Tibial nerve (tissue), 4 donors: ENCODE measurements around the gene VSX1. TPM values are rescaled to one million over a fixed set of nuclear protein-coding genes. Genes with fewer than 3 reads are reported as not detected.

Experiments used
- DNase-seq, 2 donors: peaks; one replicate each; pipeline ENCODE4 v3.0.0-alpha.2; 2019; ENCODE audit warnings: low spot score in 2 of 2
- H3K27ac ChIP-seq, 4 donors: fragments of 200-600 bp; sonication (generic) in 3 of 4; one replicate each; pipeline ENCODE4 v1.5.1; 2017 to 2019; ENCODE audit warnings: mild to moderate bottlenecking in 1 of 4
- H3K27me3 ChIP-seq, 2 donors: fragments of 200-600 bp; sonication (generic) in 1 of 2; one replicate each; pipeline versions ENCODE4 v1.5.1 to v1.6.0; 2017 to 2019
- H3K36me3 ChIP-seq, 3 donors: fragments of 200-600 bp; sonication (generic); one replicate each; pipeline ENCODE4 v1.5.1; 2018 to 2019
- H3K4me1 ChIP-seq, 4 donors: fragments of 200-600 bp; sonication (generic) in 3 of 4; one replicate each; pipeline ENCODE4 v1.5.1; 2017 to 2019
- H3K4me3 ChIP-seq, 4 donors: fragments of 200-600 bp; sonication (generic) in 3 of 4; one replicate each; pipeline ENCODE4 v1.5.1; 2017 to 2019; ENCODE audit warnings: mild to moderate bottlenecking in 1 of 4, moderate library complexity in 1 of 4
- H3K9me3 ChIP-seq, 4 donors: fragments of 200-600 bp; sonication (generic) in 3 of 4; one replicate each; pipeline ENCODE4 v1.5.1; 2017 to 2019
- EP300 ChIP-seq, 2 donors: sonication (generic); formaldehyde crosslinking; IDR thresholded peaks; one replicate each; pipeline ENCODE4 v1.6.1; 2017; ENCODE audit warnings: antibody characterized with exemption in 2 of 2, mild to moderate bottlenecking in 1 of 2
- POLR2A ChIP-seq, 2 donors: fragments of 450-650 bp; IDR thresholded peaks; one replicate each; pipeline ENCODE4 v1.6.1; 2017; ENCODE audit warnings: antibody characterized with exemption in 2 of 2, mild to moderate bottlenecking in 2 of 2, moderate library complexity in 2 of 2
- WGBS, 2 donors: methylation state at CpG; one replicate each; pipeline ENCODE4 v1.1.5; 2018; 5-methylcytosine and 5-hydroxymethylcytosine counted together
- total RNA-seq, 4 donors: library from RNA; depleted of rRNA; stranded (reverse); fragments of >200 nt; gene quantifications; one replicate each; pipeline ENCODE4 v1.1.0, GENCODE V29; 2016
- TF ChIP-seq, protein P1 (sequence below), 5 experiments: fragments of 200-600 bp in 3 of 5; fragments of 450-650 bp in 2 of 5; sonication (generic) in 3 of 5; IDR thresholded peaks; one replicate each; pipeline ENCODE4 v1.5.1; 2016 to 2019; ENCODE audit warnings: antibody characterized with exemption in 5 of 5, mild to moderate bottlenecking in 3 of 5, moderate library complexity in 2 of 5

Gene VSX1
- total RNA-seq, 4 donors from 2014 or later = not detected

DNA sequence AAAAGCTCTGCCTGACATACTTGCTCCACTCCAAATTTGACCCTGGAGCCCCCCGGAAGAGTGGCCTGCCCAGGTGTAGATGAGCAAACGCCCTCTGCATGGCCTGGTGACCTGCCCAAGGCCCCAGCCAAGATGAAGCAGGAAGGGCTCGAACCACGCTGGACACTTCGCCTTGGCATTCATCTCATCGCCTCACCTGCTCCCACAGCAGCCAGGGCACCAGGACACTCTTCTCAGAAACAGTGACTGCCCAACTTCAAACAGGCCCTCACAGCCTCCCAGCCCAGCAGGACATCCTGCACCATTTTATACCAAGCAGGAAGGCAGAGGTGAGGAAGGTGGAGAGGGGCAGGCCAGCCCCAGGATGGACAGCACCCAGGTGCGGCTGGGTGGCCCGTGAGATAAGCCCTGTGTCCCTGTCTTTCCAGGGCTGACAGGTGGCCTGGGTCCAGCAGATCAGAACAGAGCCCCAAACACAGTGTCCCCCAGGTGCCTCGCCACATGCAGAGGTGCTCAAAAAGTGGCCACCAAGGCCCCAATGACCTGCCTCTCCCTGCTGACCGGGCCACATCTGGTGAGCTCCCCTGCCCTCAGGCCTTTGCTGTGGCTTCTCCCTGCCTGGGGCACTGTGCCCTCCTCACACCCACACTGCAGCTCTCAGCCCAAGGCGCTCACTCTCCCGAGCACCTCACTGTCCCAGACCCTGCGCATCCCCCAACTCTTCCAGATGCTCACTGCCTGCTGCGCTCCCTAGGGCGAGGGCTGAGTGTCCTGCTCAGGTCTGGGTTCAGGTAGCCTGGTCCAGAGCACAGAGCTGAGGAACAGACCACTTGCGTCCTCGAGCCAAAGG is 31.2 kb downstream of the VSX1 start:
- Histone ChIP-seq H3K27me3 (no peaks in the 10 kb centered on the region), H3K9me3 (no peaks in the 10 kb centered on the region), H3K36me3 (peaks cover 3 to 19% (median 16%) of the 10 kb centered on the region in 3 donors), H3K4me1 (peaks cover 5 to 80% (median 66%) of the 10 kb centered on the region in 4 donors), H3K27ac (peak overlapping the region in 3 of 4 donors; percentile 24 to 96 (median 95)), H3K4me3 (no peak overlapping the region)
- 88 to 93% methylated on average over 11 to 16 of the region's 17 CpGs for WGBS, 2 donors
- no peak for TF ChIP-seq POLR2A (IDR thresholded peaks at IDR 0.05)
- TF ChIP-seq, protein P1, sequence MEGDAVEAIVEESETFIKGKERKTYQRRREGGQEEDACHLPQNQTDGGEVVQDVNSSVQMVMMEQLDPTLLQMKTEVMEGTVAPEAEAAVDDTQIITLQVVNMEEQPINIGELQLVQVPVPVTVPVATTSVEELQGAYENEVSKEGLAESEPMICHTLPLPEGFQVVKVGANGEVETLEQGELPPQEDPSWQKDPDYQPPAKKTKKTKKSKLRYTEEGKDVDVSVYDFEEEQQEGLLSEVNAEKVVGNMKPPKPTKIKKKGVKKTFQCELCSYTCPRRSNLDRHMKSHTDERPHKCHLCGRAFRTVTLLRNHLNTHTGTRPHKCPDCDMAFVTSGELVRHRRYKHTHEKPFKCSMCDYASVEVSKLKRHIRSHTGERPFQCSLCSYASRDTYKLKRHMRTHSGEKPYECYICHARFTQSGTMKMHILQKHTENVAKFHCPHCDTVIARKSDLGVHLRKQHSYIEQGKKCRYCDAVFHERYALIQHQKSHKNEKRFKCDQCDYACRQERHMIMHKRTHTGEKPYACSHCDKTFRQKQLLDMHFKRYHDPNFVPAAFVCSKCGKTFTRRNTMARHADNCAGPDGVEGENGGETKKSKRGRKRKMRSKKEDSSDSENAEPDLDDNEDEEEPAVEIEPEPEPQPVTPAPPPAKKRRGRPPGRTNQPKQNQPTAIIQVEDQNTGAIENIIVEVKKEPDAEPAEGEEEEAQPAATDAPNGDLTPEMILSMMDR (IDR thresholded peaks at IDR 0.05) = no peak
- TF ChIP-seq EP300 (IDR thresholded peaks at IDR 0.05) = no peak
- peak in 1 of 2 donors; percentile 7 for DNase-seq

DNA sequence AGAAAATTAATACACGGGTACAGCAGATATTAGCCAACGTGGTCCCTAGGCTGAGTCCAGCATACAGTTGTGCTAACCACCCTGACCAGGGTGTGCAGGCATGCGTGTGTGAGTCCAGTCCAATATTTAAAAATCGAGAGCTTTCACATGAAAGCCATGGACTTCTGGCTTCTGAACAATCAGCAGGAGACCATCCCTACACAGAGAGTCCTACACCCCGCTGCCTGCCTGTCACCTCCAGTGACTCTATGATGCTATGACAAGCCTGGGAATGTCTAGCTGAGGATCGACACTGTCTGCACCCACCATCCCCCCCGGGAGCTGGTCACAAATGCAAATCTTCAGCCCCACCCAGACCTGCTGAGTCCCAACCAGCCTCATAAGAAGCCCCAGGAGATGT is 31.9 kb downstream of the VSX1 start:
- peak overlapping the region in 3 of 4 donors; percentile 24 to 96 (median 95) for H3K27ac ChIP-seq
- H3K27me3 ChIP-seq = no peaks in the 10 kb centered on the region
- WGBS, 2 donors = 61 to 64% methylated on average over 7 of the region's 7 CpGs
- H3K36me3 ChIP-seq = peaks cover 3 to 26% (median 16%) of the 10 kb centered on the region in 3 donors
- H3K4me3 ChIP-seq = no peak overlapping the region
- peaks cover 5 to 79% (median 63%) of the 10 kb centered on the region in 4 donors for H3K4me1 ChIP-seq
- TF ChIP-seq EP300 (IDR thresholded peaks at IDR 0.05) (no peak), POLR2A (IDR thresholded peaks at IDR 0.05) (no peak)
- TF ChIP-seq, protein P1 (IDR thresholded peaks at IDR 0.05) = no peak
- no peaks in the 10 kb centered on the region for H3K9me3 ChIP-seq
- peak in 1 of 2 donors; percentile 3 for DNase-seq

- Histone ChIP-seq H3K27ac (peak overlapping the region in 3 of 4 donors; percentile 24 to 96 (median 95)), H3K4me1 (peaks cover 5 to 79% (median 60%) of the 10 kb centered on the region in 4 donors), H3K4me3 (no peak overlapping the region), H3K36me3 (peaks cover 3 to 32% (median 16%) of the 10 kb centered on the region in 3 donors), H3K27me3 (no peaks in the 10 kb centered on the region), H3K9me3 (no peaks in the 10 kb centered on the region)
- peak in 1 of 2 donors; percentile 12 for DNase-seq
- peak in 1 of 2 donors; percentile 6 for TF ChIP-seq EP300 (IDR thresholded peaks at IDR 0.05)
- TF ChIP-seq, protein P1 (IDR thresholded peaks at IDR 0.05) = no peak
- TF ChIP-seq POLR2A (IDR thresholded peaks at IDR 0.05) = no peak
- 61 to 66% methylated on average over 16 of the region's 16 CpGs for WGBS, 2 donors
Observed at GRCh38 chr20:25049261-25050060, 32.5 kb downstream of the VSX1 start.

DNA sequence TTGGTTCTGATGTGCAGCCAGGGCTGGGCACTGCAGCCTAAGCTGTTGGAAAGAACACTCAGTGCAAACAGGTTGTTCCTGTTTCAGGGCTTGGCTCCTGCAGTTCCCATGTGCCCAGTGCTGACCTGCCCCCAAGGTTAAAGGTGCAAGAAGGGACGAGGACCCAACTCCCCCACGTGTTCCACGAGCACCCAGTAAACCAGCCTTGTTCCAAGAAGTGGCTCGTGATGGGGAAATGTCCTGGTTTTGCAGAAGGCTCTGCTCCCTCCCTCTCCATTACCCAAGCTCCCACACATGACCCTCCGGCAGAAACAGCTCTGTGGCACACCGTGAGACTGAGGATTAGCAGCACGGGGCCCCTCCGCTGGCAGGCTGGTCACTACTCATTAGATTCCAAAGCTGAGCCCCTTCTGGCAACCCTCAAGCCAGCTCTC is 33.4 kb downstream of the VSX1 start:
- Histone ChIP-seq H3K27ac (peak overlapping the region in 2 of 4 donors; percentile 95 to 96), H3K9me3 (no peaks in the 10 kb centered on the region), H3K4me1 (peaks cover 5 to 79% (median 54%) of the 10 kb centered on the region in 4 donors), H3K36me3 (peaks cover 3 to 40% (median 16%) of the 10 kb centered on the region in 3 donors), H3K4me3 (no peak overlapping the region), H3K27me3 (no peaks in the 10 kb centered on the region)
- 55 to 63% methylated on average over 8 of the region's 8 CpGs for WGBS, 2 donors
- peak in 1 of 2 donors; percentile 9 for DNase-seq
- TF ChIP-seq, protein P1 (IDR thresholded peaks at IDR 0.05) = no peak
- TF ChIP-seq EP300 (IDR thresholded peaks at IDR 0.05) = no peak
- no peak for TF ChIP-seq POLR2A (IDR thresholded peaks at IDR 0.05)
